Liver (tissue), 9 donors: Measurements from ENCODE around the gene UTRN. TPM values are rescaled to one million over a fixed set of nuclear protein-coding genes. Genes with fewer than 3 reads are reported as not detected.

ENCODE experiments used
- DNase-seq: peaks from one replicate; pipeline ENCODE4 v3.0.0-alpha.2; 2017; ENCODE audit warnings: low spot score
- H3K27ac ChIP-seq, 2 donors: one replicate each; pipeline ENCODE4 v1.7.0; 2013; ENCODE audit warnings: inconsistent platforms in 2 of 2, low read length in 2 of 2, control low read depth in 1 of 2, low read depth in 1 of 2, mild to moderate bottlenecking in 1 of 2
- H3K27me3 ChIP-seq, 4 donors: one replicate each; pipeline versions ENCODE4 v1.6.1 to v1.7.0; 2013; ENCODE audit warnings: low read length in 3 of 4, inconsistent platforms in 1 of 4, mild to moderate bottlenecking in 1 of 4, moderate library complexity in 1 of 4; ENCODE audit not compliant: control insufficient read depth in 4 of 4, insufficient read depth in 4 of 4
- H3K36me3 ChIP-seq, 4 donors: one replicate each; pipeline versions ENCODE4 v1.6.1 to v1.7.0; 2013; ENCODE audit warnings: low read length in 3 of 4, mild to moderate bottlenecking in 3 of 4, low read depth in 1 of 4, moderate library complexity in 1 of 4; ENCODE audit not compliant: control insufficient read depth in 4 of 4, insufficient read depth in 3 of 4
- H3K4me1 ChIP-seq, 4 donors: one replicate each; pipeline versions ENCODE4 v1.6.1 to v1.7.0; 2013; ENCODE audit warnings: low read length in 3 of 4, mild to moderate bottlenecking in 3 of 4, moderate library complexity in 1 of 4; ENCODE audit not compliant: control insufficient read depth in 4 of 4, insufficient read depth in 4 of 4
- H3K4me3 ChIP-seq, 3 donors: one replicate each; pipeline versions ENCODE4 v1.6.1 to v1.7.0; 2013; ENCODE audit warnings: low read length in 3 of 3, control low read depth in 1 of 3, low read depth in 1 of 3, mild to moderate bottlenecking in 1 of 3
- H3K9ac ChIP-seq, 2 donors: one replicate each; pipeline ENCODE4 v1.7.0; 2013; ENCODE audit warnings: low read length in 2 of 2, mild to moderate bottlenecking in 2 of 2, moderate library complexity in 2 of 2, control low read depth in 1 of 2, low read depth in 1 of 2
- H3K9me3 ChIP-seq, 4 donors: one replicate each; pipeline versions ENCODE4 v1.6.1 to v1.7.0; 2013; ENCODE audit warnings: low read length in 3 of 4; ENCODE audit not compliant: control insufficient read depth in 4 of 4
- EGR1 ChIP-seq, 2 donors: IDR thresholded peaks; 2 replicates each; pipeline ENCODE4 v1.6.1; 2016 to 2018; ENCODE audit warnings: antibody characterized with exemption in 2 of 2, low read depth in 2 of 2
- FOXA1 ChIP-seq: IDR thresholded peaks from 2 replicates; pipeline ENCODE4 v1.6.1; 2016; ENCODE audit warnings: antibody characterized with exemption
- FOXA2 ChIP-seq: IDR thresholded peaks from 2 replicates; pipeline ENCODE4 v1.6.1; 2016; ENCODE audit warnings: antibody characterized with exemption
- GABPA ChIP-seq, 2 donors: IDR thresholded peaks in 1 of 2; conservative IDR thresholded peaks in 1 of 2; 2 replicates each; pipeline ENCODE4 v1.6.1; 2016; ENCODE audit warnings: antibody characterized with exemption in 2 of 2, mild to moderate bottlenecking in 1 of 2, moderate library complexity in 1 of 2
- HNF4A ChIP-seq, 2 donors: conservative IDR thresholded peaks; 2 replicates each; pipeline ENCODE4 v1.6.1; 2016; ENCODE audit warnings: antibody characterized with exemption in 2 of 2, mild to moderate bottlenecking in 2 of 2
- HNF4G ChIP-seq: IDR thresholded peaks from 2 replicates; pipeline ENCODE4 v1.6.1; 2016; ENCODE audit warnings: antibody characterized with exemption
- JUND ChIP-seq, 2 donors: IDR thresholded peaks; 2 replicates each; pipeline ENCODE4 v1.6.1; 2016; ENCODE audit warnings: antibody characterized with exemption in 2 of 2
- RAD21 ChIP-seq, 2 donors: IDR thresholded peaks; 2 replicates each; pipeline ENCODE4 v1.6.1; 2016; ENCODE audit warnings: antibody characterized with exemption in 2 of 2, mild to moderate bottlenecking in 2 of 2
- SP1 ChIP-seq: IDR thresholded peaks from 2 replicates; pipeline ENCODE4 v1.6.1; 2018; ENCODE audit warnings: antibody characterized with exemption, mild to moderate bottlenecking
- TAF1 ChIP-seq: conservative IDR thresholded peaks from 2 replicates; pipeline ENCODE4 v1.6.1; 2016; ENCODE audit warnings: antibody characterized with exemption, mild to moderate bottlenecking
- YY1 ChIP-seq: IDR thresholded peaks from 2 replicates; pipeline ENCODE4 v1.6.1; 2016; ENCODE audit warnings: antibody characterized with exemption, mild to moderate bottlenecking
- WGBS: extraction: QIAGEN DNeasy Blood & Tissue Kit; methylation state at CpG from one replicate; pipeline ENCODE4 v1.1.7; 2013; 5-methylcytosine and 5-hydroxymethylcytosine counted together
- polyA plus RNA-seq, 2 donors: library from polyadenylated mRNA; stranded (reverse) in 1 of 2; unstranded in 1 of 2; fragments of 200-250 nt in 1 of 2; fragments of >200 nt in 1 of 2; fragmentation: Nextera tagmentation in 1 of 2; extraction: Ambion mirVana in 1 of 2; gene quantifications; one replicate each; pipeline versions ENCODE4 v1.2.1 to v1.2.3, GENCODE V29; 2013 to 2015
- total RNA-seq, 2 donors: library from RNA; depleted of rRNA; stranded (reverse); fragments of >200 nt; gene quantifications; one replicate each; pipeline ENCODE4 v1.2.3, GENCODE V29; 2014
- TF ChIP-seq, protein P1 (sequence below): IDR thresholded peaks from 2 replicates; pipeline ENCODE4 v1.6.1; 2016; ENCODE audit warnings: antibody characterized with exemption
- TF ChIP-seq, protein P2 (sequence below): fragments of 150-350 bp; IDR thresholded peaks from 2 replicates; pipeline ENCODE4 v1.5.1; 2017; ENCODE audit warnings: improper control_type of control experiment, low read depth, low read length; ENCODE audit not compliant: missing input control
- TF ChIP-seq, protein P3 (sequence below): IDR thresholded peaks from 2 replicates; pipeline ENCODE4 v1.6.1; 2016; ENCODE audit warnings: antibody characterized with exemption
- TF ChIP-seq, protein P4 (sequence below): IDR thresholded peaks from 2 replicates; pipeline ENCODE4 v1.6.1; 2016; ENCODE audit warnings: antibody characterized with exemption, mild to moderate bottlenecking
- TF ChIP-seq, protein P5 (sequence below): IDR thresholded peaks from 2 replicates; pipeline ENCODE4 v1.6.1; 2016; ENCODE audit warnings: antibody characterized with exemption
- donor health status: healthy.
- donor health status: healthy.
- donor health status: healthy.
- donor health status: healthy.
- donor health status: healthy.

The UTRN gene
- total and polyA plus RNA-seq, 4 donors = 6.9 to 83.7 (median 47.6) TPM

DNA sequence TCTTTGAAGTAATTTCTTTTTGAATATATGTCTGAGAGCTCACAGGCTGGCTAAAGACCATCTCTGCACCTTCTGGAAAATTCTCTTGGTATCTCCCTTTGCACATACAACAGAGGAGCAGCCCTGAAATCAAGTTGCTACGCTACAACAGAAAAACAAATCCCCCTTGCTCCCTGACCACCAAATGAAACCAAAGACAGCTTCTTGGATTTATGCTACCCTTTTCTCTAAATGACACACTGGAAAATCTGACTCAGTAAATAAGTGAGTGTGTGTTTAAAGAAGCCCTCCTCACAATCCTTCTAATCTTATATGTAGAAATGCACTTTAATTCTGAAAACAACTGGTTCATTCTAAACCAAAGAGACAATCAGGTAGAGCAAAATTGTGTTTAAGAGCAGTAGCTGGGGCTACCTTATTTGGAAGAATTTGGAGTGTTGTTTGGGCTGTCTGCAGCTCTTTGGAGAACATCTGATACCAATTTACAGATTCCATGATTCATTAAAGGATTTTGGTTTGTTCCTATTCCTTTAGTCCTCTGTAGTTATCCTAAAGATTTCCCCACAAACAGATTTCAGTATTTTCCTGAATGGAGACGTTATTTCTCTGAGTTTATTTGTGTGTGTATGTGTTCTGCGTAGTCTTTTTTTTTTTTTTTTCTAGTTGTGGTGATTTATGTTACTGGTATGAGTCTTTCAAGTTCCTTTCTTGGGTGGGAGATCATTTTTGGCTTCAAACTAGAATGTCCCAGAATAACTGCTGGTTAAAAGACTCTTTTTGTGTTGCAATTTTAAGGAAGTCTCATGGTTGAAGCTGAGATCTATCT is 36.4 kb upstream of the UTRN start:
- no peak overlapping the region for H3K27ac ChIP-seq
- peaks cover 0 to 9% (median 2%) of the 10 kb centered on the region in 4 donors for H3K9me3 ChIP-seq
- no peaks in the 10 kb centered on the region for H3K4me1 ChIP-seq
- TF ChIP-seq FOXA2 (no peak), HNF4G (no peak), SP1 (no peak), GABPA (IDR thresholded peaks at IDR 0.05 in 1 of 2, conservative IDR thresholded peaks at IDR 0.05 in 1 of 2) (no peak), TAF1 (no peak)
- TF ChIP-seq, protein P1, sequence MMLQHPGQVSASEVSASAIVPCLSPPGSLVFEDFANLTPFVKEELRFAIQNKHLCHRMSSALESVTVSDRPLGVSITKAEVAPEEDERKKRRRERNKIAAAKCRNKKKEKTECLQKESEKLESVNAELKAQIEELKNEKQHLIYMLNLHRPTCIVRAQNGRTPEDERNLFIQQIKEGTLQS = no peak
- no peaks in the 10 kb centered on the region for H3K36me3 ChIP-seq
- H3K27me3 ChIP-seq = no peaks in the 10 kb centered on the region
- DNase-seq = no peak
- WGBS = 84% methylated on average over 3 of the region's 3 CpGs
- H3K9ac ChIP-seq = no peak overlapping the region
- no peak overlapping the region for H3K4me3 ChIP-seq

DNA sequence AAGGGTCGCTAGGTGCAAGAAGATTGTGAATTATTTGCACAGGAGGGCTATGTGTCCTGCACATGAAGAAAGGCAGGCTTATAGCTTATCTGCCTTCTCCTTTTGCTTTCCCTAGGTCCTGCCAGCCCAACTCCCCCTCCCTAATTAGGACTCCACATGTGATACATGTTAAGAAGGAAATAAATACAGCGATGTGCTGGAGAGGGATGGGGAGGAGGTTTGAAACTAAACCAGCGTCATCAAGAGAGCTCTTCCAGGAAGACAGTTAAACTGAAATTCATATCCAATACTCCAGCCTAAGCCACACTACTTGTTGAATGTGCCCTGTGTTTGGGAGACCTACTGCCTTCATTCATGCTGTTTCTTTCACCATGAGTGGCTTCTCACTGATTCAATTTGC is 34.9 kb upstream of the UTRN start:
- no peaks in the 10 kb centered on the region for H3K27me3 ChIP-seq
- no peaks in the 10 kb centered on the region for H3K4me1 ChIP-seq
- H3K27ac ChIP-seq = no peak overlapping the region
- no peak overlapping the region for H3K4me3 ChIP-seq
- TF ChIP-seq, protein P2, sequence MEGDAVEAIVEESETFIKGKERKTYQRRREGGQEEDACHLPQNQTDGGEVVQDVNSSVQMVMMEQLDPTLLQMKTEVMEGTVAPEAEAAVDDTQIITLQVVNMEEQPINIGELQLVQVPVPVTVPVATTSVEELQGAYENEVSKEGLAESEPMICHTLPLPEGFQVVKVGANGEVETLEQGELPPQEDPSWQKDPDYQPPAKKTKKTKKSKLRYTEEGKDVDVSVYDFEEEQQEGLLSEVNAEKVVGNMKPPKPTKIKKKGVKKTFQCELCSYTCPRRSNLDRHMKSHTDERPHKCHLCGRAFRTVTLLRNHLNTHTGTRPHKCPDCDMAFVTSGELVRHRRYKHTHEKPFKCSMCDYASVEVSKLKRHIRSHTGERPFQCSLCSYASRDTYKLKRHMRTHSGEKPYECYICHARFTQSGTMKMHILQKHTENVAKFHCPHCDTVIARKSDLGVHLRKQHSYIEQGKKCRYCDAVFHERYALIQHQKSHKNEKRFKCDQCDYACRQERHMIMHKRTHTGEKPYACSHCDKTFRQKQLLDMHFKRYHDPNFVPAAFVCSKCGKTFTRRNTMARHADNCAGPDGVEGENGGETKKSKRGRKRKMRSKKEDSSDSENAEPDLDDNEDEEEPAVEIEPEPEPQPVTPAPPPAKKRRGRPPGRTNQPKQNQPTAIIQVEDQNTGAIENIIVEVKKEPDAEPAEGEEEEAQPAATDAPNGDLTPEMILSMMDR = no peak
- TF ChIP-seq FOXA2 = no peak
- no peak for DNase-seq
- no peaks in the 10 kb centered on the region for H3K36me3 ChIP-seq
- peaks cover 0 to 9% (median 2%) of the 10 kb centered on the region in 4 donors for H3K9me3 ChIP-seq
- no peak overlapping the region for H3K9ac ChIP-seq
- 87% methylated on average over 3 of the region's 3 CpGs for WGBS

DNA sequence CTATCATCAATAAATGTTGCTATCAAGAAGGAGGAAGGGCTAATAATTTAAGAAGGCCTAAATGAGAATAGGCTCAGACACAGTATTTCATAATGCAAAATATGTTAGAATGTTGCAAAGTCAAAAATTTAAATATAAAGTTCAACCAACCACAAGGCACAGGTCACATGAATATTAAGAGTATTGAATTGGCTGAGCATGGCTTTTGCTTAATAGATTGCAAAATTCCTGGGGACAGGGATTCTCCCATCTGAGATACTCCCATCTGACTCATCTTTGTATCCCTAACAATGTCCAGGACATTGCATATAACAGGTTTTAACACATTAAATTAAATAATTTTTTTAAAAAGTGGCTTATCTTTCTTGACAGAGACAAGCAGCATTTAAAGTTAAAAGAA is 32.9 kb upstream of the UTRN start:
- no peak for DNase-seq
- Histone ChIP-seq H3K36me3 (no peaks in the 10 kb centered on the region), H3K27ac (no peak overlapping the region), H3K4me1 (no peaks in the 10 kb centered on the region), H3K9me3 (no peaks in the 10 kb centered on the region), H3K9ac (no peak overlapping the region), H3K4me3 (no peak overlapping the region), H3K27me3 (no peaks in the 10 kb centered on the region)
- TF ChIP-seq EGR1 (IDR thresholded peaks at IDR 0.05; ENCODE audit: low read depth in 2 of 2) (no peak), TAF1 (no peak), SP1 (no peak), FOXA1 (no peak), HNF4A (conservative IDR thresholded peaks at IDR 0.05) (no peak), JUND (IDR thresholded peaks at IDR 0.05) (no peak), RAD21 (IDR thresholded peaks at IDR 0.05) (no peak), YY1 (no peak), HNF4G (no peak)
- TF ChIP-seq, protein P3, sequence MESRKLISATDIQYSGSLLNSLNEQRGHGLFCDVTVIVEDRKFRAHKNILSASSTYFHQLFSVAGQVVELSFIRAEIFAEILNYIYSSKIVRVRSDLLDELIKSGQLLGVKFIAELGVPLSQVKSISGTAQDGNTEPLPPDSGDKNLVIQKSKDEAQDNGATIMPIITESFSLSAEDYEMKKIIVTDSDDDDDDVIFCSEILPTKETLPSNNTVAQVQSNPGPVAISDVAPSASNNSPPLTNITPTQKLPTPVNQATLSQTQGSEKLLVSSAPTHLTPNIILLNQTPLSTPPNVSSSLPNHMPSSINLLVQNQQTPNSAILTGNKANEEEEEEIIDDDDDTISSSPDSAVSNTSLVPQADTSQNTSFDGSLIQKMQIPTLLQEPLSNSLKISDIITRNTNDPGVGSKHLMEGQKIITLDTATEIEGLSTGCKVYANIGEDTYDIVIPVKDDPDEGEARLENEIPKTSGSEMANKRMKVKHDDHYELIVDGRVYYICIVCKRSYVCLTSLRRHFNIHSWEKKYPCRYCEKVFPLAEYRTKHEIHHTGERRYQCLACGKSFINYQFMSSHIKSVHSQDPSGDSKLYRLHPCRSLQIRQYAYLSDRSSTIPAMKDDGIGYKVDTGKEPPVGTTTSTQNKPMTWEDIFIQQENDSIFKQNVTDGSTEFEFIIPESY = no peak
- TF ChIP-seq, protein P2 = no peak
- TF ChIP-seq, protein P4, sequence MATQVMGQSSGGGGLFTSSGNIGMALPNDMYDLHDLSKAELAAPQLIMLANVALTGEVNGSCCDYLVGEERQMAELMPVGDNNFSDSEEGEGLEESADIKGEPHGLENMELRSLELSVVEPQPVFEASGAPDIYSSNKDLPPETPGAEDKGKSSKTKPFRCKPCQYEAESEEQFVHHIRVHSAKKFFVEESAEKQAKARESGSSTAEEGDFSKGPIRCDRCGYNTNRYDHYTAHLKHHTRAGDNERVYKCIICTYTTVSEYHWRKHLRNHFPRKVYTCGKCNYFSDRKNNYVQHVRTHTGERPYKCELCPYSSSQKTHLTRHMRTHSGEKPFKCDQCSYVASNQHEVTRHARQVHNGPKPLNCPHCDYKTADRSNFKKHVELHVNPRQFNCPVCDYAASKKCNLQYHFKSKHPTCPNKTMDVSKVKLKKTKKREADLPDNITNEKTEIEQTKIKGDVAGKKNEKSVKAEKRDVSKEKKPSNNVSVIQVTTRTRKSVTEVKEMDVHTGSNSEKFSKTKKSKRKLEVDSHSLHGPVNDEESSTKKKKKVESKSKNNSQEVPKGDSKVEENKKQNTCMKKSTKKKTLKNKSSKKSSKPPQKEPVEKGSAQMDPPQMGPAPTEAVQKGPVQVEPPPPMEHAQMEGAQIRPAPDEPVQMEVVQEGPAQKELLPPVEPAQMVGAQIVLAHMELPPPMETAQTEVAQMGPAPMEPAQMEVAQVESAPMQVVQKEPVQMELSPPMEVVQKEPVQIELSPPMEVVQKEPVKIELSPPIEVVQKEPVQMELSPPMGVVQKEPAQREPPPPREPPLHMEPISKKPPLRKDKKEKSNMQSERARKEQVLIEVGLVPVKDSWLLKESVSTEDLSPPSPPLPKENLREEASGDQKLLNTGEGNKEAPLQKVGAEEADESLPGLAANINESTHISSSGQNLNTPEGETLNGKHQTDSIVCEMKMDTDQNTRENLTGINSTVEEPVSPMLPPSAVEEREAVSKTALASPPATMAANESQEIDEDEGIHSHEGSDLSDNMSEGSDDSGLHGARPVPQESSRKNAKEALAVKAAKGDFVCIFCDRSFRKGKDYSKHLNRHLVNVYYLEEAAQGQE = no peak
- TF ChIP-seq, protein P5, sequence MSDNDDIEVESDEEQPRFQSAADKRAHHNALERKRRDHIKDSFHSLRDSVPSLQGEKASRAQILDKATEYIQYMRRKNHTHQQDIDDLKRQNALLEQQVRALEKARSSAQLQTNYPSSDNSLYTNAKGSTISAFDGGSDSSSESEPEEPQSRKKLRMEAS = no peak
